Skin epidermis (tissue), 12 donors: ENCODE data around the gene VTI1A.

ENCODE experiments used
- H3K27ac ChIP-seq, 21 experiments: fragments of 200-600 bp; sonication (generic) in 11 of 21; one replicate each; pipeline ENCODE4 v1.5.0; 2020; ENCODE audit warnings: mild to moderate bottlenecking in 3 of 21, inconsistent platforms in 2 of 21, moderate library complexity in 2 of 21
- H3K4me3 ChIP-seq, 7 experiments: fragments of 200-600 bp; sonication (generic) in 2 of 7; one replicate each; pipeline ENCODE4 v1.5.0; 2020; ENCODE audit warnings: inconsistent platforms in 2 of 7, mild to moderate bottlenecking in 2 of 7, moderate library complexity in 1 of 7

The VTI1A gene

DNA sequence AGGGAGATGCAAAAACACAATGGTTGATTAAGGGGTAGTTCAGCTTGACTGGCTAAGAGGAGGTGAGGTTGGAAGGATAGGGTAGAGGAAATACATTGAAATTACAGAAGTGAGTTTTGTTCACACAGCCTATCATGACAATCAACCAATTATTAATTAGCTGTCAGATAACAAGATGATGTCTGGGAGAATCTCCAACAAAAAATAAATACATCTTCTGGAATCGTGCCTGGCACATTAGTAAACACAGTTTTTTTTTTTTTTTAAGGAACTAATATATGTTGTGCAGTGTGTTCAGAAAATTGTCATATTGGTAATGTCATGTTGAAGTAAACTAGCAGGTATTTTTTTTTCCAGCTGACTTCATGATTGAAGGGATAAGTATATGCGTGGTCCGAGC lies 171.8 kb downstream of the VTI1A start:
- no peak overlapping the region for H3K27ac ChIP-seq
- H3K4me3 ChIP-seq, result no peak overlapping the region

DNA sequence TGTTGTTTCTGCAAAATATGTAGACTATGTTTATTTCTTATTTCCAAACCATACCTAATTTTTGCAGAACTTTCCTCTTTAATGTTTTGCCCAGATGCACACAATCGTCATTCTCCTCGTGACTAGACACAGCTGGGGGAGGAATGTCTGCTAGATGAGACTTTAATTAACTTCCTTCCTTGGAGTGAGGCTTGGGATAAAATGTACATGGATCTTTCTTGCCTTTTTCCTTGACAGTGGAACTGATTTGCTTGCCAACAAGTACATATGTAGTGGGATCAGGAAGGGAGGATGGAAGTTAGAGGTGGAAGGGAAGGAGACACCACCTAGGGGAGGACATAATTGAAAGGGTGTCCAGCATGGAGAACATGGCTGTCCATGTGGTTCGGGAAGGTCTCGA lies 172.5 kb downstream of the VTI1A start:
- Histone ChIP-seq H3K27ac (no peak overlapping the region), H3K4me3 (no peak overlapping the region)

DNA sequence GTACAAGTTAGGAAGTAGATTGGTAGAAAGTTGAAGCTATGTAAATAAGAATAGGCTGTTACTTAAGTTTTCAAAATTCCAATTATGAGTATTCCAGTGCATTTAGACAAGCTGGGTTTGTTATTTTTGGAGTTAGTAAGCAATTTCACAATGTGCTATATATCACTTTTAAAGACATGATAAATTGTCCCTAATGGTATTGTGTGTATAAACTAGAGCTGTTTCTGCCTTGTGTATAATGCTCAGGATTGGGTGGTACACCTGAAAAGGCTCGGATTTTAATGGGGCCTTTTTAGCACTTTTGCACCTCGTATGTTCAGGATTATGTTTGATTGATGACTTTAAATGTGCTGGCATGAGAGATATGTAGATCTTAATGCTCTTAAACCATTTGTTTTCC lies 175.8 kb downstream of the VTI1A start:
- H3K27ac ChIP-seq, result peak overlapping the region in 1 of 21 experiments; percentile 23

DNA sequence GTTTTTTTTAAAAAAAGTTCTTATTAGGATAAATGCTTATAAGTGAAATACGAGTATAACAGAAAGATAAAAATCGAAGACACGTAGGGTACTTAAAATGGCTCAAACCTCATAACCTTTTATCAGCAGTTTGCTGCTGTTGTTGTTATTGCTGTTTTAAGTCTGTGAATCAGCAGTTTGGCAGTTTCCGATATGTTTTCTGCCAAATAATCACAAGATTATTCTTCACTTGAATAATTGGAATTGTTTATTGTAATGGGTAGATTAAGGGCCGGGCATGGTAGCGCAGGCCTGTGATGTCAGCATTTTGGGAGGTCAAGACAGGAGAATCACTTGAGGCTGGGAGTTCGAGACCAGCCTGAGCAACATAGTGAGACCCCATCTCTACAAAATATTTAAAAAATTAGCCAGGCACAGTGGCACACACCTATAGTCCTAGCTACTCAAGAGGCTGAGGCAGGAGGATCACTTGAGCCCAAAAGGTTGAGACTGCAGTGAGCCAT lies 177.6 kb downstream of the VTI1A start:
- H3K4me3 ChIP-seq, result no peak overlapping the region
- no peak overlapping the region for H3K27ac ChIP-seq

More for the DNA sequence above, 175.8 kb downstream of the VTI1A start:
- no peak overlapping the region for H3K4me3 ChIP-seq

DNA sequence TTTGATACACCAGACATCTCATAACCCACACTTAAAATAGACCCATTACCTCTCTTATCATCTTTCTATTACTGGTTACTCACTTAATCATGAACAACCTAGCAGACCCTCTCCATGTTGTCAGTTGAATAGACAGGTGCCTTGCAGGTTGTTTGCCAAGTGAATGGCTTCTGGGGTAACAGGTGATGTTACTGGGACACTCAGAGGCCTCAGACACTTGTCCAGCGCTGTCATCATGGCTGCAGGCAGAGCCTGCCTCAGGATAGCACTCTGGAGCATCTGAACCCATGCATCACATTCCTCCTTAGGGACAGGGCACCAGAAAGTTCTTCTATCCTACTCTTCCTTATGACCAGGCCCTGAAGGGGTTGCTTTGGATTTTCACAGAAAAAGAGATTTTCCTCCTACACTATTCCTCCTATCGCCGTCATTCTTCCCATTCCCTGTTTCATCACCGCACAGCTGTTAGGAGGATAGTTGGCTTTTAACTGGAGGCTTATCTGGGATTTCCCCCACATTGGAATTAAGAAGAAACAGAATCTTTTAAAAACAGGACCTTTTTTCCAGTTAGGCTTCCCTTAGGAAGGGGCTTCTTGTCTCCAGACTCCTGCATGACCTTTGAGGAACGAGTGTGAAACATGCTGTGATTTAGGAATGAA lies 182.1 kb downstream of the VTI1A start:
- Histone ChIP-seq H3K4me3 (no peak overlapping the region), H3K27ac (no peak overlapping the region)

DNA sequence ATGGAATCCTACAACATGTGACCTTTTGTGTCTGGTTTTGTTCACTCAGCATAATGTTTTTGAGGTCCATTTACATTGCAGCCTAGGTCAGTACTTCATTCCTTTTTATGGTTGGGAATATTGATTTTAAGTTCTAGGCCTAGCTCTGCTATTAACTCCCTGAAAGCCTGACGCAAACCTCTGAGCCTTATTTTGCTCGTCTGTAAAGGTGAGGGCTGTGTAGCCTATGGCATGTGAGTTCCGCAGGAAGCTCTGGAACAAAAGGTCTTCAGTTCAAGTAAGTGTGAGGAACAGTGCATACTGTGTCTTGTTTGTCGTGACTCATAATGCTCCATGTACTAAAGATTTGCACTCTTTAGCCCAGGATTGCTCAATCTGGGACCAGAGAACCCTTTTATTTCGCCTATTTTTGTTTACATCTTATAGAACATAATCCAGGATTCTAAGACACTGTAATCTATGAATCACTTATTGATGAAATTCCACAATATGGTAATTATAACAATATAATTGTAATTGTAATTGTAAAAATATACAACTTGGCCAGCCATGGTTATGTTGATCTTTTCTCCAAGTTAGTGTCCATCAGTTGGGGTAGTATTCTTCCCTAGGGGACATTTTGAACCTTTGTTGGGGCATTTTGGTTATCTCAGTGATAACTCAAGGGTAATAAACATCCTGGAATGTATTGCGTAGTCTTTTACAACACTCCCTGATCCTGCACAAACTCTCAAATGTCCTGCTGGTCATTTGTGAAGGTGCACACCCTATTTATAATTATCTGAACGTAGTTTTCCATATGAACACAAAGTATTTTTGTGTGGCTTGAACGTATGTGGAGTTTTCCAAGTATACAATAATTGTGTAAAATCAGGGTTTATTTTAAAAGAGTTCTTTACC lies 184.7 kb downstream of the VTI1A start:
- H3K27ac ChIP-seq, result no peak overlapping the region
- no peak overlapping the region for H3K4me3 ChIP-seq

DNA sequence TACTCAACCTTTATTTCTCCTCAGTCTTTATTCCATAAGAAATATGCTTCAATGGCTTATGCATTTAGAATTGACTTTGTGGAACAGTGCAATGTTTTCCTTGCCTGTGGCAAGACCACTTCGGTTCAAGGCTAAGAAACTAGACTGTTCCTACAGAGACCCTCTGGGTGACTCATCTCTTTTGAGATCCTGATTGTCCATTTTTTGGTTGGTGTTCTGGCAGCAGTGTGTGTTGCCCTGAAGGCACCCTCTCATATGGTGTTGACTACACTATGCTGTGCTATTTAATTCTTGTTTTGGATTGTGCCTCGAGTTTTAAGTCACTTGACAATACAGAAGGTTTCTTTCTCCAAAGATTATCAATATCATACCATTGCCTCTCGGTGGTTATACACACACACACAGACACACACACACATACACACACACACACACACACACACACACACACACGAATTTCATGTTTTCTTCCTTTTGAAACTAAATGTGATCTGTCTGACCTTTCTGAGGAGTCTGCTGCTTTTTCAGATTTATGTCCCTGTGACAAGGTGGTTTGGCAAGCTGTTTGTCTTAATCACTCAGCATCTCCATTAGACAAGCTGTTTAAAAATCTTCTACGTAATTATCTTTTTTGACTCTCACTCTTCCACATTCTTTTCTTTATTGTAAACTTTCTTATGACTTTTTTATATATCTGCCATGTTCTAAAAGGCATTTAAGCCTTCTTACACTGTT lies 187.2 kb downstream of the VTI1A start:
- H3K4me3 ChIP-seq, result no peak overlapping the region
- no peak overlapping the region for H3K27ac ChIP-seq

DNA sequence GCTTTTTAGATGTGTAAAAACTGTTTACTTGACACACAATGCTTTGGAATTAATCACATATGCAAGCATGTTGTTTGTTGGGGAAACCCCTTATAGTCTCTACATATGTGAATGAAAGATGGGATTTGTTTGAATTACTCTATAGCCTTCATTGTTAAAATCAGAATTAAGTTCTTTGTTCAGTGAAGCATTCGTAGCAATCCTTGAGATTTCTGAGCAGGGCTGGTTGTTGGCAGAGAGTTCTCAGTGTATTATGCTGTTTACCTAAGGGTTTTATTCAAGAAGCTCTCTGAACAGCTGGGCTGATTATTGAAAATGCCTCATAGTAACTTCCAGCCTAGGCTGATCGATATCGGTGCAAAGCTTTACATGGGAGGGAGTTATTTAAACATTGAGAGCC lies 190.9 kb downstream of the VTI1A start:
- Histone ChIP-seq H3K27ac (no peak overlapping the region), H3K4me3 (no peak overlapping the region)

DNA sequence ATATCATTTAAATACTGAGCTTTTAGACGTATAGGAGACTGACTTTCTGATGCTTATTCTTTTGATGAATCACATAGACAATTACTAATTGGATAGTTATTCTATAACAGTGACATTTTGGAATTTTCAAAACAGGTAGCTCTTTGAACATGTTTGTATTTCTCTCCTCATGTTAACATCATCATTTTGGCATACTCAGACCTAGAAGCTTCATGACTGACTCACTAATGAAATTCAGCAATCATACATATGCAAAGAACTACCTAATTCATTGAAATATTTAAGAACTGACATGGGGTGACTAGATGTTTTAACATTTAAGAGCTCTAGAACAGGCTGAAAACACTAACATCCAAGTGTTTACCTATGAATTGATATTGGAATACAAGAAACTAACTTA lies 192.3 kb downstream of the VTI1A start:
- H3K4me3 ChIP-seq, result no peak overlapping the region
- H3K27ac ChIP-seq, result no peak overlapping the region

DNA sequence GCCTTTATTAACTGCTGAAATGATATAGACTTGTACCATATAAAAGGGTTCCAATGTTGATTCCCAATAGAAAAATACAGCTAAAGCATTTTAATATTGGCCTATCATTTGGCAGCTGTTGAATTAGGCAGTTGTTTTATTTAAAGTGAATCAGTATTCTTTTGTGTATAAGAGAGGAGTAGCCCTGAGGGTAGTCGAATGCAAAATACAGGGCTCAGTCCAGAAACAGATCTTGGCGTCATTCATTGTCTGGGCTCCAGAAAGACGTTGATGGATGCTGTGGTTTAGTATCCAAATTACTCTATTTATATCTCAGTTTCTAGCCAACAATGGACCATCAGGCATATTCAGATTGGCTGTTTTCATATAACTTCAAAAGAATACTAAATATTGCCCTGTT lies 193.6 kb downstream of the VTI1A start:
- Histone ChIP-seq H3K4me3 (no peak overlapping the region), H3K27ac (no peak overlapping the region)

DNA sequence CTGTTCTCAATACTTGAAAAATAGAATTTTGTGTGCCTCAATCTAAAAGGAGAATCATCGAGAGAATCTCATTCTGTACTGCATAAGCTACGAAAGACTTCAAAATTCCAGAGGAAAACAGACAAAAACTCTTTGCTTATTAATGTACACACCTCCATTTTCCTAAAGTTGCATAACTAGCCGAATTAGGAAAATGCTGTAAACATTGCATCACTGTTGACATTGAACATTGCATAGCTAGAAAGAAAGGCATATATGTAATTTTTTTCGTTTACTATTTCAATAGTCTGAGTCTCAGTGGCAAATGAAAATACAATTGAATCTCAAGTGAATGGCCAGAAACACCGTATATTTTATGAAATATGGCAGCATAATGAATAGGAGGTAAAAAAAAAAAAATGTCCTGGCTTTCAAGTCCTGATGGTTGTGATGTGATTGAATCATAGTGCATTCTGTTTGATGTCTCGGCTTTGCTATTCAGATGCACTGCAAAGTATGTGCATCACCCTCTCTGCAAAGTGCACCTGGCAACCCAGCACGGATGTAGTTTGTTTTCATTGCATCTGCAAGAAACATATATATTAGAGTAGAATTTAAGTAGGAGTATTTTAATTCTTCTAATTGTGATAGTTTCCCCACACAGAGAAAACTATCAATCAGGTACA lies 196.7 kb downstream of the VTI1A start:
- Histone ChIP-seq H3K27ac (no peak overlapping the region), H3K4me3 (no peak overlapping the region)

DNA sequence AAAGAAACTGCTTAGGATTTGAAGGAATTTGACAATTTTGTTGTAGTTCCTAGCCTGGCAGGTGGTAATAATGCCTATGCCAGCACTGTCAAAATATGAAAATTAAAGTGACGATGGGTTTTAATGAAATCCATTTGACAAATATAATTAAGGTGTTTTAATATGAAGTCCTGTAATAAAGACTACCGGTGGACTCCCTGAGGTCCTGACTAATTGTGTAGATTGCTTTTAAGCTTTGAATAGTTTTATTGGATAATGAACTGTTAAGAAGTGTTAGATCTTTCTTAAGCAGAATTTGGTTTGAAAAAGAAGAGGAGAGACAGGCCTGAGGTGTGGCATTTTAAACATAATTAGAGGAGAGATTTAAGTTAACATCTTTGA lies 197.2 kb downstream of the VTI1A start:
- Histone ChIP-seq H3K27ac (no peak overlapping the region), H3K4me3 (no peak overlapping the region)

DNA sequence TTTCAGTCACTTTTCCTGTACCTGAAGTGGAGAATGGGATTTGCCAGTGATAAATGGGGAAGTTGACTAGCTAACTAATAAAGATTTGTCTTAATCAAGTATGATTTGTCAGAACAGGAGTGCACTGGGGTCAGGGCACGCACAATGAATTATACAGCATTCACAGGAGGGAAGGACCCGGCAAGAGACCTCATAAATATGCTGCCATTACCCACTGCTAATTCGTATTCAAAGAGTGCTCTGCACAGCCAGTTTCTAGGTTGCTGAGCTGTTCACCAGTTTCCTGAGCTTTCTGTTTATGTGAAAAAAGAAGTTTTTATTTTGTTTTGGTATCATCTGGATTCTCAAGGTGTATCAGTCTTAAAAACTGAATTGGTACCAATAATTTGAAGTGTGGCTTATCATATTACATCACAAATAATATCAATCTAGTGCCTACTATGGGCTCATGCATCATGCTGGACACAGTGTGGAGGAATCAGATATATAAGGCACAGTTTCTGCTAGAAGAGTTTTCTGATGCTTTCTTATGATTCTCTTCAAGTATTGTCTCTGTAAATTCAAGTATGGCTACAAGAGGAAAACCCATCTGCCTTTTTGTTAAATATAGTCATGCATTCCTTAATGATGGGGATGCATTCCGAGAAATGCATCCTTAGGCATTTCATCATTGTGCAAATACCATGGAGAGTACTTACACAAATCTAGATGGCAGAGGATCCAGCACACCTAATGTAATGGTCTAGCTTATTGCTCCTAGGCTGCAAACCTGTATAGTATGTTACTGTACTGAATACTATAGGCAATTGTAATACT lies 202.2 kb downstream of the VTI1A start:
- Histone ChIP-seq H3K4me3 (no peak overlapping the region), H3K27ac (no peak overlapping the region)

DNA sequence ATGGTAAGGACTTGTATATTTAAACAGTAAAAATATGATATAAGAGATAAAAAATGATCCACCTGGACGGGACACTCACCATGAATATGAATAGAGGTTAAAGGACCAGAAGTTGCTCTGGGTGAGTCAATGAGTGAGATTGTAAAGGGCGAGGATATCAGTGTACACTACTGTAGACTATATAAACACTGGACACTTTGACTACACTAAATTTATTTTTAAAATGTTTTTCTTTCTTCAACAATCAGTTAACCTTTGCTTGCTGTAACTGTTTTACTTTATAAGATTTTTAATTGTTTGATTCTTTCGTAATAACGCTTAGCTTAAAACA lies 202.8 kb downstream of the VTI1A start:
- Histone ChIP-seq H3K4me3 (no peak overlapping the region), H3K27ac (no peak overlapping the region)

DNA sequence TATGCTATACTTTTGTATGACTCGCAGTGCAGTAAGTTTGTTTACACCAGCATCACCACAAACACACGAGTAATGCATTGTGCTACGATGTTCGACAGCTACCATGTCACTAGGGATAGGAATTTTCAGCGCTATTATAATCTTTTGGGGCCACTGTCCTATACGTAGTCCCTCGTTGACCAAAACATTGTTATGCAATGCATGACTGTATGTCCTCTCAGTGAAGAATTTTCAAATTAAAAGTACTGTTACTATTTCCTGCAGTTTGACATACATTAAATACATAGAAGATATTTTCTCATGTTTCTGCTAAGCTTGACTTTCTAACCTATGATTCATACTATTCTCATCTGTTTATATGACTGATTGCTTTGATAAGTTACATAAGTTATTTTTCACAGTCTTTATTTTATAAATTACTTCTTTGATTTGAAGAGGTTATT lies 203.6 kb downstream of the VTI1A start:
- Histone ChIP-seq H3K27ac (no peak overlapping the region), H3K4me3 (no peak overlapping the region)

DNA sequence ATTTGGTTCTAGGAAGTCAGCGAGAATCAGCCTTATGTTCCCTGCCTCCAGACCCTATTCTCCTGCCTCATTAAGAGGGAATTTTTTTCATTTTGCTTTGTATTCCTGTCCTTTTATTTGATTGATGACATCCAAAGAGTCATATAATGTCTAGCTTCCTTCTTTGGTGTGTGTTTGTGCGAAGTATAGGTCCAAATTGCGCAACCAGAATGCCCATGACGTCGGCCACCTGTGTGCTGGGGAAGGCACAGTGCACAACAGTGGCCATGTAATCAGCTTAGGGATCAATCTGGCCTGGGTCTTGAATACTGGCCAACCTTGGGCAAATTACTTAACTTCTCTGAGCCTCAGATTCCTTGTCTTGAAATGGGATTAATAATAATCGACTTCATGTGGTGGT lies 206.2 kb downstream of the VTI1A start:
- Histone ChIP-seq H3K27ac (no peak overlapping the region), H3K4me3 (no peak overlapping the region)

DNA sequence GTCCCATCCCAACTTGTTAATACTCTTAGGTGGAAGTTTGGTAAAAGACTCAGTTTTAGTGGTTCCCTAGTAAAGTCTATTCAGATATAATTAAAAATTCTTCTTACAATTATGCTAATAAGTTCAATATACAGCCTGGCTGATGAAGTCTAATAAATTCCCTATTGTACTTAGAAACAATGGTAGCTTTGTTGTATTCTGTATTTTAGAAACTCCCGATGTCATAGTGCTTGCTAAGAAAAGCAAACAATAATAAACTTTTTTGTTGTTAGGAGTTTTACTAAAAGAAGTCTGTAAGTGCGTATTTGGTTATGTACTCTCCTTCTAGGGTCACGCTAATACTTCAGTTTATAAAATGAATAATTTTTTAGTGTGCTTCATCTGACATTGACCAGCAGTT lies 206.8 kb downstream of the VTI1A start:
- Histone ChIP-seq H3K4me3 (no peak overlapping the region), H3K27ac (no peak overlapping the region)

DNA sequence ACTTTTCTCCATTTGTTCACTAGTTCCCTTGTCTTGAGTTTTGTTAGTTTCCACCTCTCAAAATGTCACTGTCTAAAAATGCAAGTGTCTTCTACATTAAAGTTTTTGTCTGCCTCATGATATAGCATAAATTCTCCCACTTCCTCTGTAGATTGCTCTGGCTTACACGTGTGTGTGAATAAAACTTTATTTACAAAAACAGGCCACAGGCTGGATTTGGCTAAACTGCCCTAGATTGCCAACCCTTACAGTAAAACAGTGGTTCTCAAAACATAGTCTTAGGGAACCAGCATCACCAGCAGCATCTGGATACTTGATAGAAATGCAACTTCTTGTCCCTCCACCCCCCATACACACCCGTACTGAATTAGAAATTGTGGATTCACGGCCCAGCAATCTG lies 207.8 kb downstream of the VTI1A start:
- H3K4me3 ChIP-seq, result no peak overlapping the region
- no peak overlapping the region for H3K27ac ChIP-seq

DNA sequence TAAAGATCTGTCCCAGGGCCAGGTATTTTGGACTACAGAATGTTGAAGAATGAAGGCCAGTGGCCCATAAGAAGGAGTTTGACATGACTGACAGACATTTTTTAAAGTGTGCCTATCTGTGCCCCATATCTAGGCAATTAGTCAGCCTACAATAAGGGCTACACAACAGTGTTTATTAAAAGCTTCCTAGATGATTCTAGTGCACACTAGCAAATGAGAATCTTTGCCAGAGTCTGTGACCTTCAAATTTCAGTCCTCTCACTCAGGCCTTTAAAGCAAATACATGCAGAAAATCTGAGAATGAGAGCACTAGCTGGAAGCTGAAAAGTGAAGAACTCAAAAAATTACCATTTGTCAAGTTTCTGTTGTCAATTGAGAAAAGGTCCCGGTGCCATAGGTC lies 208.7 kb downstream of the VTI1A start:
- Histone ChIP-seq H3K27ac (no peak overlapping the region), H3K4me3 (no peak overlapping the region)
